ENCODE measurements around the gene MED13L.
"Not testable (repeated sequence)": the region's sequence is repeated elsewhere in the genome, so short reads cannot be mapped to it uniquely, and the experiment has no call there.

Gene MED13L

GRCh38 chr12:116249938-116250337 is 27.6 kb downstream of the MED13L start:
- FAIRE-seq = no peak
- no peak for DNase-seq (ENCODE audit: insufficient read length, low spot score)

DNA sequence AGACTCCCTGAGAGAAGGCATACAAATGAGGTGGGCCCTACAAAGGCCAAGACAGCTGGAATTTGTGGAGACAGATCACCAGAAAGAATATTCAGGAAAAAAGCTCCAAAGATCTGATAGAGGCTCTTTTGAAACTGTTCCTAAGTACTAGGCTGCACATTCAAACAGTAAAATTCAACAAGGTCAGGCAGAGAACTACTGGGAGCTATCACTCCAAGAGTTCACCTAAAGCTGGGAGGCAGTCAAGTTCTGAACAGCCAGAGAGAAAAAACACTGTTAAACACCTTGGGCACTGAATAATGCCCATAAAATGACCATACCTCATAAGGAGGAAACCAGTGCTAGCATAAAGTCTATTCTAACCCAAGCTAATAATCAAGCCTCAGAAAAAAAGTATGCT is 28.6 kb downstream of the MED13L start:
- no peak for FAIRE-seq
- DNase-seq (ENCODE audit: insufficient read length, low spot score) = no peak

GRCh38 chr12:116248433-116248832 is 29.1 kb downstream of the MED13L start:
- no peak for FAIRE-seq
- DNase-seq (ENCODE audit: insufficient read length, low spot score) = no peak

- DNase-seq (ENCODE audit: insufficient read length, low spot score) = no peak
- FAIRE-seq = no peak
These were observed 30.1 kb downstream of the MED13L start for GRCh38 chr12:116247377-116247776.

DNA sequence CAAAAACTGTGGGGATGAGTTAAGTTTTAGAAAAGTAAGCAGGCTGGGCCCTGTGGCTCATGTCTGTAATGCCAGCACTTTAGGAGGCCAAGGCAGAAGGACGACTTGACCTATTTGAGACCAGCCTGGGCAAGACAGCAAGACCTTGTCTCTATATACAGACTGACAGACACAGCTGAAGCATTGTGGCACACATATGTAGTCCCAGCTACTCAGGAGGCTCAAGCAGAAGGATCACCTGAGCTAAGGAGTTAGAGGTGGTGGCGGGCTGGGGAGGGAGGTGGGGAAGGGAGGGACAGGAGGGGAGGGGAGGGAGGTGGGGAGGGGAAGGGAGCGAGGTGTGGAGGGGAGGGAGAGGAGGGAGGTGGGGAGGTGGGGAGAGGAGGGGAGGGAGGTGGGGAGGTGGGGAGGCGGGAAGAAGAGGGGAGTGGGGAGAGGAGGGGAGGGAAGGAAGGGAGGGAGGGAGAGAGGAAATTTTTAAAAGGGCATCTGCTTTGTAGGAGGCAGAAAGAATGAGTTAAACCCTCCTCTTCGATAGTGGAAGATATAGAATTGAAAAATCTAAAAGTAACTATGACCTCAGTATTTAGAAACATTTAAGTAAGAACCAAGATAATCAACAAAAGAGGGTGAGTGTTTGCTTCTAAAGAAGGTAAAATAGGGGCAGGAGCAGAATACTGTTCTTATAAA is 30.9 kb downstream of the MED13L start:
- DNase-seq (ENCODE audit: insufficient read length, low spot score) = no peak
- no peak for FAIRE-seq

DNA sequence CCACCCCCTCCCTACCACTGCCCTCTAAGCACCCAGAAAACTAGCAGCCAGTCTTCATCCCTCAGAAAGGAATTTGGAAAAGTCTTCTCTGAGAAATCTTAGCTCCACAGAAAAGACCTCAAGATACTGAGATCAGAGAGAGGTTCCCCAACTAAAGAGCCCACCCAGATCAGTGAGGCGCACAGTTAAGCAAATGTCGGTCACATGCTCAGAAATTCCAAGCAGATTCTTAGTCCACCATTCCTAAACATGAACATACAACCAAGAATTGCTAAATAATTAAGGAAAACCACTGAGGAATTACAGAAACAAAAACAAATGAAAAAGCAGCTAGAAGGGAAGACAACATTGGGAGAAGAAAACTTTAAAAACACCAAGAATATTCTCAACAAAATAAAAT is 32.3 kb downstream of the MED13L start:
- no peak for DNase-seq (ENCODE audit: insufficient read length, low spot score)
- no peak for FAIRE-seq

DNA sequence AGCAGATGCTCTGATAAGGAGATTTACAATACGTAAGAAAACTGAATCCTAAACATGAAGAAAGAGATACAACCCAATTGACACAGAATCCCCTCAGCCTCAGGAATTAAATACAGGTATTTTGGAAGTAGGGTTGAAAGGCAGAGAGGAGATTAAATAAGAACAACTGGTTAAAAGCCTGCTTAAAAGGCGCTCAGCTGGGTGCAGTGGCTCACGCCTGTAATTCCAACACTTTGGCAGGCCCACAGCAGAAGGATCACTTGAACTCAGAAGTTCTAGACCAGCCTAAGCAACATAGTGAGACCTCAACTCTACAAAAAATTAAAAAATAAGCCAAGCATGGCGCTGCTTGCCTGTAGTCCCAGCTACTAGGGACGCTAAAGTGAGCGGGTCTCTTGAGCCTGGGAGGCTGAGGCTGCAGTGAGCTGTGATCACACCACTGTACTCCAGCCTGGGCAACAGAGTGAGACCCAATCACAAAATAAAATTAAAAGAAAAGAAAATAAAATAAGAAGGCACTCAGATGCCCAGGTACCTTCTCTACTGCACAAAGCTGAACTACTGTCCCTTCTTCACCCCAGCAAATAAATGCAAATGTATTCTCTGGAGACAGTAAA is 32.9 kb downstream of the MED13L start:
- no peak for DNase-seq (ENCODE audit: insufficient read length, low spot score)
- FAIRE-seq = no peak

DNA sequence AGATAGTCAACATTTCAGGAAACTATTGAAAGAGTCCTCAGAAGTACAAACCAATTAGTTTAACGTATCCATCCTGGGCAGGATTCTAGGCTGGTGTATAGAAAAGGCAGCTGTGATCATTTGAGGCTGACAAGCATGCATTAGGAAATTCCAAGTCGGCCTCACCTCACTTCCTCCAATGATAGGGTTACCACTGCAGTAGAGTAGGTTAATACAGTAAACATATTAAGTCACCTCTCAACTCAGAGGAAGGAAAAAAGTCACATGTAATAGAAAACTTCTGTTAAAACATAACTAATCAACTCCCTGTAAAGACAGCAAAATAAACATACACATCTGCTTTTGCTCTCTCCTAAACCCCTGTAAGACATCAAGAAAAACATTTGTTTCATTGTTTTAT is 33.5 kb downstream of the MED13L start:
- FAIRE-seq = no peak

DNA sequence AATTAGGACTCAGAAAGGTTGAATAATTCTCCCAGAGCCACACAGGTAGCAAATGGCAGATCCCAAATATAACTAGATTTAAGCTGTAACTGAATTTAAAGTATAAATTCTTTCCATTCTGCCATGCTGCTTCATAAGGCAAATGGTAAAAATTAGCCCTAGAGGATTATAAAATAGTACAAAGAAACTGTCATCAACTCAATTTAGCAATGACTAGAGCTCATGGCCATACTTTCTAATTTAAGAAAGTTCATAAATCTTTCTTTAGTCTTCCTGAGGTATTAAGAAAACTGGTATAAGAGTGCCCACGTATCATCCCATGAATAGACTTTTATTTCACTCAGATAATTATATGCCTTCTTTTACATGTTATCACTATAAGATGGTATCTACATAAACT is 34.8 kb downstream of the MED13L start:
- DNase-seq (ENCODE audit: insufficient read length, low spot score) (no peak), FAIRE-seq (no peak)

More for the DNA sequence above, 33.5 kb downstream of the MED13L start:
- DNase-seq (ENCODE audit: insufficient read length, low spot score) = no peak

- no peak for FAIRE-seq
- DNase-seq (ENCODE audit: insufficient read length, low spot score) = no peak
These were observed 36.2 kb downstream of the MED13L start for GRCh38 chr12:116241157-116241759.

DNA sequence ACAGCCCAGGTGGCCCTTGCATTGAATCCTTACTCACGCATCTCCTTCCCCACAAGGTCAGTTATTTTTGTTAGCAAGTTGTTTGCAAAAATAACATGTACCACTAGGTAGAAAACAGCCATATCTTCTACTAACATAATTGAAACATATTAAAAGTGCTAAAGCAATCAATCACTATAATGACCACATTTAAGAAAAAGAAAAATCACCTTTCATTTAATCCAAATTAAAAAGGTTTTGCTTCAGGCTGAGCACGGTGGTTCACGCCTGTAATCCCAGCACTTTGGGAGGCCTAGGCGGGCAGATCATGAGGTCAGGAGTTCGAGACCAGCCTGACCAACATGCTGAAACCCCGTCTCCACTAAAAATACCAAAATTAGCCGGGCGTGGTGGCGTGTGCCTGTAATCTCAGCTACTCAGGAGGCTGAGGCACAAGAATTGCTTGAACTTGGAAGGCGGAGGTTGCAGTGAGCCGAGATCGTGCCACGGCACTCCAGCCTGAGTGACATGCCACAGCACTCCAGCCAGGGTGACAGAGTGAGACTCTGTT is 38.8 kb downstream of the MED13L start:
- DNase-seq (ENCODE audit: insufficient read length, low spot score); FAIRE-seq: not testable (repeated sequence)

GRCh38 chr12:116238149-116238548 is 39.3 kb downstream of the MED13L start:
- DNase-seq (ENCODE audit: insufficient read length, low spot score) = no peak

GRCh38 chr12:116236976-116237375 is 40.5 kb downstream of the MED13L start:
- DNase-seq (ENCODE audit: insufficient read length, low spot score) (no peak), FAIRE-seq (no peak)

More at GRCh38 chr12:116238149-116238548, 39.3 kb downstream of the MED13L start:
- no peak for FAIRE-seq

DNA sequence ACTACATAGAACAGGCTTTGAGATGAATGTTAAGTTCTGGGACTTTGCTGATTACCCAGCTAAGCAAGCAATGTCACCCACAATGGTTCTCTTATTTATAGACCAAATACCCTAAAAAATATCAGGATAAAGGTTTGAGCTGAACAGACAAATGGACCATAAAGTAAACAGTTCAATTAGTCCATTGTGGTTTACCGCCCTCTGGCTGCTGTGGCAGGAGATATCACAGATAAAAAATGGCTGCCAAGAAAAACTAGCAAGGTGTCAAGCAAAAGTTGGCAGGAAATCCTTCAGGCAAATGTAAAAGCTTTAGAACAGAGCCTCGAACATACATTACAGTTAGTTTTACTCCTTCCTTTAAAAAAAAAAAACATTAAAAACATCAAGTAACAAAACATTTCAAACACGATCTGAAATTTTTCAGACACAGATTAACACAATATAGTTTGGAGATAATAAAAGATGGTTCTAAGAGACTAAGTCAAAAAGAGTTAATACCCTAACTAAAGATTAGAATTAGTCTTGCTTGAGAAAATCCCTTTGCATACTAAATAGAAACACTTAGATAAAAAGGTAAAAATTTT is 41.3 kb downstream of the MED13L start:
- DNase-seq (ENCODE audit: insufficient read length, low spot score) (peak; percentile 15), FAIRE-seq (peak; percentile 82)

DNA sequence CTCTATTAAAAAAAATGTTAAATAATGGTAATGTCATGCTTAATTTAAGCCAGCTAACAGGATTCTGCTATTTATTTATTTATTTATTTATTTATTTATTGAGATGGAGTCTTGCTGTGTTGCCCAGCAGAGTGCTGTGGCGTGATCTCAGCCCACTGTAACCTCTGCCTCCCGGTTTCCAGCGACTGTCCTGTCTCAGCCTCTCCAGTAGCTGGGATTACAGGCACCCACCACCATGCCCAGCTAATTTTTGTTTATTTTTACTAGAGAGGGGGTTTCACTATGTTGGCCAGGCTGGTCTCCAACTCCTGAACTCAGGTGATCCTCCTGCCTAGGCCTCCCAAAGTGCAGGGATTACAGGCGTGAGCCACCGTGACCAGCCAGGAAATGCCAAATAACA is 43.3 kb downstream of the MED13L start:
- not testable (repeated sequence) for DNase-seq (ENCODE audit: insufficient read length, low spot score); FAIRE-seq

GRCh38 chr12:116233669-116234068 is 43.8 kb downstream of the MED13L start:
- DNase-seq (ENCODE audit: insufficient read length, low spot score) (no peak), FAIRE-seq (no peak)

GRCh38 chr12:116227811-116228210 is 49.7 kb downstream of the MED13L start:
- no peak for FAIRE-seq
- DNase-seq (ENCODE audit: insufficient read length, low spot score) = no peak

GRCh38 chr12:116226026-116226425 is 51.5 kb downstream of the MED13L start:
- DNase-seq (ENCODE audit: insufficient read length, low spot score) (no peak), FAIRE-seq (no peak)

GRCh38 chr12:116222358-116222757 is 55.1 kb downstream of the MED13L start:
- DNase-seq (ENCODE audit: insufficient read length, low spot score) (no peak), FAIRE-seq (no peak)

- FAIRE-seq = no peak
- no peak for DNase-seq (ENCODE audit: insufficient read length, low spot score)
These were observed 56.7 kb downstream of the MED13L start for GRCh38 chr12:116220756-116221155.

- FAIRE-seq = no peak
- no peak for DNase-seq (ENCODE audit: insufficient read length, low spot score)
These were observed 60.3 kb downstream of the MED13L start for GRCh38 chr12:116217045-116217735.

Data from GM19239 (cell line).